GM21723 (cell line): ENCODE measurements around the gene TRAIP.
"Not testable (repeated sequence)": the region's sequence is repeated elsewhere in the genome, so short reads cannot be mapped to it uniquely, and the experiment has no call there.

Experiments
- ATAC-seq: cut with Tn5 transposase; IDR thresholded peaks from one replicate; pipeline ENCODE4 v1.9.1; 2021; ENCODE audit warnings: mild to moderate bottlenecking, moderate library complexity; ENCODE audit not compliant: unreplicated experiment

The TRAIP gene

DNA sequence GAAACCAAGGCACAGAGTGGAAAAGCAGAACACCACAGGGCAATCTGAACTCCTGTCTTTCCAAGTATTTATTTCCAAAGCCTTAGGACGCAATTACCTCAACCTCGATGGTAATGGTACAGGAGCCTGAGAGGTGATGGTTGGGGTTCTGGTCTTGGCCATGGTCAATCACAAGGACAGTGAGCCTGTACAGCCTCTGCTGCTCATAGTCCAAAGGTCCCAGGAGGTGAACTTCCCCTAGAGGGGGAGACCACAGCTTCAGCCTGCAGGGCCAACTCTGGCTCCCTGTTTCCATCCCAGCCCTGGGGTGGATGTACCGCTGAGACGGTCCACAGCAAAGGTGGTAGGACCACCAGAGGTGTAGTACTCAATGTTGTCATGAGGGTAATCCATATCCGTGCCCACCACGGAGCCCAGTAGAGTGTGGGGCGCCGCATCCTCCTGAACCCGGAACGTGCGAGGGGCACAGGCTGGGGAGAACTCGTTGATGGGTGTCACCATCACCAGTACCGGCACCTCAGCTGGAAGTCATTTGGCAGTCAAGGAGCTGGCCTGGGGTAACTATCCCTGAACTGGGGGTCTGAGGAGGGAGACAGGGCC is 62.8 kb downstream of the TRAIP start:
- no peak for ATAC-seq

DNA sequence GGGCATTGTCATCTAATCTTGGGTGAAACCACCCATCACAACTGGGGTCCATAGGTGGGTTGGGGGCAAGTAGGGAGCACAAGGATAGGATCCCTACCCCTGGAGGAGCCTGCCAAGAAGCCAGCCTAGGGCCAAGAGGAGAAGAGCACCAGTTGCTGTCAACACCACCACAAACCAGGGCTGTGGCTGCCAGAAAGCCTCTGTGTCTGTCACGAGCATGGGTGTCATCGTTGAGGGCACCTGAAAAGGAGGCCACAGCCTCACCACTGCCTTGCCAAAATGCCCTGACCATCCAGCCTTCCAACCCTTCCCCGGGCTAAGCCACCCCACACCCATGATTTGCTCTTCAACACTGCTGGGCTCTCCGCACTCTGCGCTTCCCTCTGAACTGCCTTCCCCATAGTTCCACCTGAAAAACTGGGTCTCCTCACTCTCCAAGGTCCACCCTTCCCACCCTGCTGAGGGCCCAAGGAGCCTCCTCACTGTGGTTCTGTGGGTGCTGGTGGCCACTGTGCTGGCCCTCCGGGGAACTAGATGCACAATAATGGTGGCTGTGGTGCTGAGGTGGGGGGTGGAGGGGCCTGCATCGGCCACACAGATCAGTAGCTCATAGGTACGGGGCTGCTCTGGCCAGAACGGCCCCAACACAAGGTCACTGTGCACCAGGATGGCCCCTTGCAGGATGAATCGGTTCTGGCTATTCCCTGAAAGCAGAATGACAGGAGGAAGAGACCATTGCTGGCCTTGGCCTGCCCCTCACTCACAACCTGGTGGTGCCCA is 63.8 kb downstream of the TRAIP start:
- ATAC-seq: no peak

DNA sequence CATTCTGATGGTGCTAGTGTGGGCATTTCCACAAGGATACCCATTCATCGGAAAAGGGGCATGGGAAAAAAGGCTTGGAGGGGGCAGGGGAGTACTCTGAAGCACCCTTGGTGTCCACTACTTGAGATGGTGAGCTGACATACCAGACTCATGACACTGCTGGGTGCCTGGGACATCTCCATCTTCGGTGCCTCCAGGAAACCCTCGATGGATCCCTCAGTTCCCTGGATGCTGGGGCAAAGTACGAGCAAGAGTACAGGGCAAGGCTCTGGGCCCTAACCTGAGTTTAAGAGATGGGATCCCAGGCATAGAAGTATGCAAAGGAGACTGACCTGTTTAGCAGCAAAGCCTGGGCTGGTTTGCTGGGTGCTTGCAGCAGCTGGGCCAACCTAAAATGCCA is 64.8 kb downstream of the TRAIP start:
- ATAC-seq: no peak

DNA sequence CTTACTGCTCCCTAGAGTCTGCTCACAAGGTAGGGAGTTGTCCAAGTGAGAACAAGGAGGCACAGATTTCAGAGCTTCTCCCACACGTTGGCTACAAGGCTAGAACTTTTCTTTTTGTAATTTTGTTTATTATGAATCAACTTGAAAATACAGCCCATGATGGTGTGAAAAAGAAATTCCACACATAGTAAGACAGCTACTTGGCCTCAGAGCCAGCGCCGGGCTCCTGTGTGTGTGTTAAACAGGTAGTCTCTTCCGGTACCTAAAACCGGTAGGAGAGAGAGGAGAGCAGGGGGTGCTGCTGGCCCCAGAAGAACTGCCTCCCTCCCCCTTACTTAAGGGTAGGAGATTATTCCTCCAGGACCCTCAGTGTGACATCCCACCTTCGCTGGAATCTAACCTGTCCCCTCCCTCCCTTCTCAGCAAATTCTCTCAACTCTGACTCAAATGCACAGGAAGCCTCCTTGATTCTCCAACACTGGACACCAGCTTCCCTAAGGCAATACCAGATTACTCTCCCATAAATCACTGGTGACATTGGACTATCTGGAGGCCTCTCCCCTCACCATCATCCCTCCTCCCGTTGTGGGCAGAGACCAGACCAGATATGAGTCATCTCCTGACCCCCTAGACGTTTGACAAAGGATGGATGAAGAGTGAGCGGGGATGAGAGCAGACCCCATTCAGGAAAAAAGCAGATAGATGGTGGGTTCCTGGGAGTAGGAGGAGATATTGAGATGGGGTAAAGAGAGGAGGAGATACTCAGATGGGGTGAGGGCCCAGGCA is 65.5 kb downstream of the TRAIP start:
- no peak for ATAC-seq

DNA sequence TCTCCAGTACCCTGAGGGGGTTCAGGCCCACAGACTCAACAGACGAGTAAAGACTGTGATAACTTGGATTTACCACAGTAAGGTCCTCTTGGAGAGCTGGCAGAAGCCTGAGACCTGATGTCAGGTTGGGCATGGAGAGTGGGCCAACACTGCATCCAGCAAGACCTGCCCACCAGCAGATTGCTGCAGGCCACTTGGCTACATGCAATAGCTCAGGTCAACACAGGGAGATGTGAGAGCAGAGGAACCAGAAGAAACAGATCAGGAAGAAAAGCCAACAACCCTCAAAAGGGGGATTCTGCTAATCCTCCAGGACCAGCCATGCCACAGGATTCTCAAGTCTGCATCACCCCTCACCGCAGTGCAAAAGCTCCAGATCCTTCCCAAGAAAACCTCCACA is 68.3 kb downstream of the TRAIP start:
- no peak for ATAC-seq

DNA sequence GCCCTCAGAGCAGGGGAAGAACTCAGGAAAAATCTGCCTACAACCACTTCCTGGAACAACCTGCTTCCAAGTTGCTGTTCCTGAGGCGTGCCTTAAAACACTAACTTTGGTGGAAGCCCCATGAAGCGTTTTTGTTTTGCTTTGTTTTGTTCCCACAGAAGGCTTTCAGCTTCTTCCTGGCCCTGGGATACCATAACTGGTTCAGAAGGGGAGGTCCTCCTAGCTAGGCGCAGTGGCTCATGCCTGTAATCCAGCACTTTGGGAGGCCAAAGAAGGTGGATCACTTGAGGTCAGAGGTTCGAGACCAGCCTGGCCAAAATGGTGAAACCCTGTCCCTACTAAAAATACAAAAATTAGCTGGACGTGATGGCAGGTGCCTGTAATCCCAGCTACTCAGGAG is 68.8 kb downstream of the TRAIP start:
- ATAC-seq: no peak

DNA sequence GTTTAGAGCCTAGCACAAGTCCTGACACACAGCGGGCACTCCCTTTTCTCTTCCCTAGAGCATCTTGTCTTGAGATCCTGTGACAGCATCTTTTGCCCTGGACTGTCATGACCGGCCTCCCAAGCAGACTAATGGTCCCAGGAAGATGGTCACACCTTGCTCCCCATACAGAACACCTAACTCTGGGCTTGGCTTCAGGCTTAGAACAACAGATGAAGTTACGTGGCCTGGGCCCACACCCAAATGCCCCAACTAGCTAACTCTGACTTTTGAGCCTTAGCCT is 69.2 kb downstream of the TRAIP start:
- ATAC-seq: no peak

DNA sequence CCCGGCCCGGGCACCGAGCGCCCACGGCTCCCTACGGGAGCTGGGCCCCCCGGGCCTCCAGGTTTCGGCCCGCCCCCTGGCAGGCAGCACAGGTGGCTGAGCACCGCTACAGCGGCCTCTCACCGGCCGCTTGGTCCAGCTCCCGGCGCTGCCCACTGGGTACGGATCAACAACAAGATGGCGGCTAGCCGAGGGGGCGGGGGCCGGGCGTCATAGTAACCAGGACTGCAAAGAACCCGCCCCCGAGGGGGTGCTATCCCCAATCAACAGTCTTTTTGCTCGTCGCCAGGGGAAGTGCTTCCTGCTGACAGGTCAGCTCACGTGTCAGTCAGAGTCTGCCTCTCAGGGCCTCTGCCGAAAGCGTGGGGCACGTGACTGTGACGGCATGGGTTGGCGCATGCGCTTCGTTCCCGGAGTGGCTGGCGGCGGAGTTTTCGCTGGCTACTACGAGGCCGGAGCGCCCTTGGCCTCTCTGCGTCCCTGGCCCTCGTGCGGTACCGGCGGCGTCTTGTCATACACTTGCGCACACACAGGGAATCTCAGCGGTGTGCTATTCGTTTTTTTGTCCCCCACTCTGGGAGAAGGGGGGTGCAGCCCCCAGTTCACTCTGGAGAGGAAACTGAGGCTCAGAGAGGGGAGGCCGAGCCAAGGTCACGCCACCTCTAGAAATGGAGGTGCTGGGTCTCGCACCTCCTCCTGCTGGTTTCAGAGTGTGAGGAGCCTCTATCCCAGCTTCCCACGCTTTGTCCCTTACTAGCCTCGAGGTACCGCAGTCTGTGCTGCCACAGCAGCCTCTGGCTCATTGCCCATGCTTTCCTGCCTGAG is 69.8 kb downstream of the TRAIP start, which contains the start of gene IP6K1:
IP6K1 (minus strand) TSS at position 186 of the 825 bp plus-strand sequence. CDS start 38,502 bp downstream, outside the sequence.
- ATAC-seq: peak; percentile 98

DNA sequence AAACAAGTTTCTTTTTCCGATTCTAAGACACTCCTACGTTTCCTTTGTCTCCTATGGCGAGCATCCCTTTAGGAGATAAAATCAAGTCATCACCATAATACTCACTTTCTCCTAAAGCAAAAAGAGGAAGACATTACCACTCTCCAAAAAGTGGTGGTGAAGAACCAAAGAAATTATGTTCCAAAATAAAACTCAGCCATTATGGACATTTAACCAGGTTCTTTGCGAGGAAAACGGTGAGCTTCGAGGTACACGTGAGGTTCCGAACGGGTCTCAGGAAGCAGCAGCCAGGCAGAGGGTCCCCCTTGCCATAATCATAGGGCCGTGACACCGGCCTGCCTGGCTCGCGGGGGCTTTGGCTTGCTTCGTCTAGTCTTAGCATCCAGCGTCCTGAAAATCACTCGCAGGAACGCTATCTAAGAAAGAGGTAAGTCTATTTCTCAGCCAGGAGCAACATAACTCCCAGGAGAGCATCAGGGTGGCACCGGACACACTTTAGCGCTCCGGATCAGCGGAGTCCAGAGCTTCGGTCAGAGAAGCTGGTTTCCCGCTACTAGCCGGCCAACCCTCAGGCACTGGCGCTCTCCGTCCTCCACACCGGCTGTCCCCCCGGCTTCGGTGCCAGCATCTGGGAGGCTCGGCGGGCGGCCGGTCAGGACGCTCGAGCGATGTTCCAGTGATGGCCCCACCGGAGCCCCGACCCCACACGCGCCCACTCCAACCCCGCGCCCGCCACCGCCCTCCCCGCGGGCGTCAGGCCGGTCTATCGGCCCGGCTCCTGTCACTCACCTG is 70.6 kb downstream of the TRAIP start:
- ATAC-seq: peak; percentile 58

DNA sequence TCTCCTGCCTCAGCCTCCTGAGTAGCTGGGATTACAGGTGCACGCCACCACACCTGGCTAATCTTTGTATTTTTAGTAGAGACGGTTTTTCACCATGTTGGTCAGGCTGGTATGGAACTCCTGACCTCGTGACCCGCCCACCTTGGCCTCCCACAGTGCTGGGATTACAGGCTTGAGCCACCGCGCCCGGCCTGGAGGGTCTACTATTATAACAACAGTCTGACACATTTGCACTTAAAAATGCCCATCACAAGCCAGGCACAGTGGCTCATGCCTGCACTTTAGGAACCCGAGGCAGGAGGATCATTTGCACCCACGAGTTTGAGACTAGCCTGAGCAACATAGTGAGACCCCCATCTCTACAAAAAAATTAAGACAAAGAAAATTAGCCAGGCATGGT is 74.1 kb downstream of the TRAIP start:
- not testable (repeated sequence) for ATAC-seq

DNA sequence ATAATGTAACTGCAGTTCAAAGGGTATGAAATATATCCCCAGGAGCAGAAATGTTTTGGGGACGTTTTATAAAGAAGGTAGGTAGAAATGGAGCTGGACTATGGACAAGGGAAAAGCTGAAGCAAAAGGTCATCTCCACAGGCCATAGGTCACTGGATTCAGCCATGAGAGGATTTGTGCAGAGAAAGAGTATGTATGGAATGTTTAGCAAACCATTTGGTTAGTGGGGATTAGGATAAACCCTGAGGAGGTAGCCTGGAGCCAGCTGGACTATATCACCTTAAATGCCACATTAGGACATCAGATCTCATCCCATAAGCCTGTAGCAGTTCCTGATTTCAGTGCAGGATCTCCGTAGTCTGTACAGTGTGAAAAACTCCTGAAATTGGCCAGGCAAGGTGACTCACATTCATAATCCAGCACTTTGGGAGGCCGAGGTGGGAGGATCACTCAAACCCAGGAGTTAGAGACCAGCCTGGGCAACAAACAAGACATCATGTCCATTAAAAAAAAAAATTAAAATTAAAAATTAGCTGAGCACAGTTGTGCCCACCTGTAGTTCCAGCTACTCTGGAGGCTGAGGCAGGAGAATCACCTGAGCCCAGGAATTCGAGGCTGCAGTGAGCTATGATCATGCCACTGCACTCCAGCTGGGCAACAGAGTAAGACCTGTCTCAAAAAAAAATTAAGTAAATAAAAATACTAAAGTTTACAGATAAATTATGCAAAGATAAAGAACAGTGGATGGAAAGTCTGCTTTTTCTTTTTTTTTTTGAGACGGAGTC is 74.8 kb downstream of the TRAIP start:
- no peak for ATAC-seq

DNA sequence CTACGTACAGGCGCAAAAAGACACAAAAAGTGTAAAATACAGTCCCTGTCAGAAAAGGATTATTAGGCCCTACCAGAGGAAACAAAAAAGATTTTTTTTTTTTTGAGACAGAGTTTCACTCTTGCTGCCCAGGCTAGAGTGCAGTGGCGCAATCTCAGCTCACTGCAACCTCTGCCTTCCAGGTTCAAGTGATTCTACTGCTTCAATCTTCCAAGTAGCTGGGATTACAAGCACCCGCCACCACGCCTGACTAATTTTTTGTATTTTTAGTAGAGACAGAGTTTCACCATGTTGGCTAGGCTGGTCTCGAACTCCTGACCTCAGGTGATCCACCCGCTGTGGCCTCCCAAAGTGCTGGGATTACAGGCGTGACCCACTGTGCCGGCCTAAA is 75.4 kb downstream of the TRAIP start:
- not testable (repeated sequence) for ATAC-seq

DNA sequence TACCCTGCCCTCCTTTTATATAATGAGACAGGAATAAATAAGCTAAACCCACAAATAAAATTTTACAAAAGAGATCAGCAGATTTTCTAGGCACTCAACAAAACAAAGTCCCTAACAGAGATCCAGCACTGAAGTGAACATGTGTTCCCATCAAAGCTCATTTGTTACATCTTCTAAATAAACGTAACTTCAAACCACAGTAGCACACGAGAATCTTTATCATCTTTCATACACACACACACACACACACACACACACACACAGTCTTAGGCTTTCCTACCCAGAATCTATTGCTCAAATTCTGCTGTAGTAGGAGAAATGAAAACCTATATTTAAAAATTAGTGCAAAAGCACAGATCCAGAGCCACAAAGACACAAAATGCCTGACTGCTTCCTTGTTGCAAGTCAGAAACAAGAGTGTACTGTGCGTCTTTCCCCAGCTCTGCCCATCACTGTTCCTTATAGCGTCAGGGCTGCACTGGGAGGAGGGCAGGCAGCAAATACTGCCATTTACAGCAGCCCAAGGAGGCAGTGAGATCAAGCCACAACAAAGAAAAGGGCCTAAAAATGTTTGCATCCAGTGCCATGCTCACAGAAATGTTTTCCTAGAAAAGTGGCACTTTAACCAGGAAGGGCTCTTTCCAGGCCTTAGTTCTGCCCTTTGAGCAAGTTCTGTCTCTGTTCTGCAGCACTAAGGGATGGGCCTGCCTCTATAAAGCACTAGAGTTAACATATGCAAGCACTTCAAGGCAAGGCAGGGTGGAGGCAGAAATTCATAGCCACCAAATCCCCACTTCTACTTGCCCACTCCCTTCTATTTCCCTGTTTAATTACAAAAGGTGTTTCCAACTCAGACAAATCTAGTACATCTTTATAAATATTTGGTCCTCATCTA is 76.0 kb downstream of the TRAIP start:
- no peak for ATAC-seq

DNA sequence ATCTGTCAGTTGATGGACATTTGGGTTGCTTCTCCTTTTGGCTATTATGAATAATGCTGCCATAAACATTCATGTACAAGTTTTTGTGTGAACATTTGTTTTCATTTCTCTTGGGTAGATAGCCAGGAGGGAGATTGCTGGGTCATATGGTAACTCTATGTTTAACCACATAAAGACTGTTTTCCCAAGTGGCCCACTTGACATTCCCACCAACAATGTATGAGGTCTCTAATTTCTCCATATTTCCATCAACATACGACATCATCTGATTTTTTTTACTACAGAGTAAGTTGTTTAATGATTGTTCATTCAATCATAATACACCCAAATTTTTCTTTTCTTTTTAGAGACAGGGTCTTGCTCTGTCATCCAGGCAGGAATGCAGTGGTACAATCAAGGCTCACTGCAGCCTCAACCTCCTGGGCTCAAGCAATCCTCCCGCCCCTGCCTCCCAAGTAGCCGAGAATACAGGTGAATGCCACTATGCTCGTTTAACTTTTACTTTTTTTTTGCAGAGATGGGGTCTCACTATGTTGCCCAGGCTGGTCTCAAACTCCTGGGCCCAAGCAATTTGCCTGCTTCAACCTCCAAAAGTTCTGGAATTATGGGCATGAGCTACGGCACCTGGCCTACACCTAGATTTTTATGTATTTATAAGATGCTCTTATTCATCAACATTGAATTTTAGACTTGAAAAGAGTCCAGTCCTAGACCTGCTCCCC is 76.8 kb downstream of the TRAIP start:
- ATAC-seq: no peak
